Stimulated activated naive CD8-positive, alpha-beta T cell treated with anti-CD3 and anti-CD28 coated beads, Interleukin-15, Interleukin-2, amounts not matched to agents 100 ng/mL and 50 ng/mL, for 24 hours (primary cell): ENCODE measurements around the gene TMEM218.
"Not testable (repeated sequence)": the region's sequence is repeated elsewhere in the genome, so short reads cannot be mapped to it uniquely, and the experiment has no call there.

Experiments
- H3K27ac Mint-ChIP-seq: one replicate; pipeline ENCODE4 v1.8.0; 2021; ENCODE audit warnings: mild to moderate bottlenecking, mixed read lengths
- H3K27me3 Mint-ChIP-seq: one replicate; pipeline ENCODE4 v1.8.0; 2021; ENCODE audit warnings: mixed read lengths
- H3K36me3 Mint-ChIP-seq: one replicate; pipeline ENCODE4 v1.8.0; 2021; ENCODE audit warnings: low read depth, mixed read lengths
- H3K4me1 Mint-ChIP-seq: one replicate; pipeline ENCODE4 v1.8.0; 2021; ENCODE audit warnings: low read depth, mixed read lengths
- H3K4me3 Mint-ChIP-seq: one replicate; pipeline ENCODE4 v1.8.0; 2021; ENCODE audit warnings: mild to moderate bottlenecking, mixed read lengths
- H3K9me3 Mint-ChIP-seq: one replicate; pipeline ENCODE4 v1.8.0; 2021; ENCODE audit warnings: mixed read lengths

Gene TMEM218

GRCh38 chr11:125111001-125111342, 454 bp downstream of the TMEM218 start:
- Mint-ChIP-seq H3K27me3 (no peaks in the 10 kb centered on the region), H3K9me3 (no peaks in the 10 kb centered on the region), H3K4me1 (peaks cover 18% of the 10 kb centered on the region), H3K36me3 (peaks cover 6% of the 10 kb centered on the region), H3K27ac (peak overlapping the region; percentile 87), H3K4me3 (peak overlapping the region; percentile 86)

- Mint-ChIP-seq H3K4me1 (peaks cover 19% of the 10 kb centered on the region), H3K4me3 (peak overlapping the region; percentile 86), H3K36me3 (peaks cover 6% of the 10 kb centered on the region), H3K27ac (peak overlapping the region; percentile 87), H3K27me3 (no peaks in the 10 kb centered on the region), H3K9me3 (no peaks in the 10 kb centered on the region)
Measured at GRCh38 chr11:125110506-125110905, 920 bp downstream of the TMEM218 start.

- Mint-ChIP-seq H3K4me1 (peaks cover 24% of the 10 kb centered on the region), H3K27me3 (no peaks in the 10 kb centered on the region), H3K27ac (no peak overlapping the region), H3K4me3 (no peak overlapping the region), H3K9me3 (no peaks in the 10 kb centered on the region), H3K36me3 (peaks cover 12% of the 10 kb centered on the region)
Measured at GRCh38 chr11:125108469-125108868, 3.0 kb downstream of the TMEM218 start.

GRCh38 chr11:125105926-125106325, 5.5 kb downstream of the TMEM218 start:
- H3K4me3 Mint-ChIP-seq: no peak overlapping the region
- no peaks in the 10 kb centered on the region for H3K9me3 Mint-ChIP-seq
- no peaks in the 10 kb centered on the region for H3K27me3 Mint-ChIP-seq

GRCh38 chr11:125102510-125102909, 8.9 kb downstream of the TMEM218 start:
- Mint-ChIP-seq H3K36me3 (peaks cover 55% of the 10 kb centered on the region), H3K9me3 (no peaks in the 10 kb centered on the region), H3K27ac (no peak overlapping the region), H3K4me1 (peaks cover 5% of the 10 kb centered on the region), H3K4me3 (no peak overlapping the region), H3K27me3 (no peaks in the 10 kb centered on the region)

More at GRCh38 chr11:125105926-125106325, 5.5 kb downstream of the TMEM218 start:
- peaks cover 14% of the 10 kb centered on the region for H3K4me1 Mint-ChIP-seq
- peaks cover 26% of the 10 kb centered on the region for H3K36me3 Mint-ChIP-seq
- H3K27ac Mint-ChIP-seq: no peak overlapping the region

- Mint-ChIP-seq H3K9me3 (no peaks in the 10 kb centered on the region), H3K27ac (no peak overlapping the region), H3K4me3 (no peak overlapping the region), H3K27me3 (no peaks in the 10 kb centered on the region), H3K36me3 (peaks cover 56% of the 10 kb centered on the region), H3K4me1 (peaks cover 5% of the 10 kb centered on the region)
Measured at GRCh38 chr11:125102025-125102424, 9.4 kb downstream of the TMEM218 start.

GRCh38 chr11:125101596-125101995, 9.8 kb downstream of the TMEM218 start:
- Mint-ChIP-seq H3K27ac (no peak overlapping the region), H3K4me1 (peaks cover 5% of the 10 kb centered on the region), H3K27me3 (no peaks in the 10 kb centered on the region), H3K36me3 (peaks cover 57% of the 10 kb centered on the region), H3K4me3 (no peak overlapping the region), H3K9me3 (no peaks in the 10 kb centered on the region)

GRCh38 chr11:125100136-125100535, 11.3 kb downstream of the TMEM218 start:
- H3K4me3 Mint-ChIP-seq: no peak overlapping the region
- H3K9me3 Mint-ChIP-seq: no peaks in the 10 kb centered on the region
- peaks cover under 1% of the 10 kb centered on the region for H3K4me1 Mint-ChIP-seq
- H3K36me3 Mint-ChIP-seq: peaks cover 58% of the 10 kb centered on the region
- H3K27me3 Mint-ChIP-seq: no peaks in the 10 kb centered on the region
- no peak overlapping the region for H3K27ac Mint-ChIP-seq

GRCh38 chr11:125094731-125095130, 16.7 kb downstream of the TMEM218 start:
- H3K27me3 Mint-ChIP-seq: no peaks in the 10 kb centered on the region
- no peaks in the 10 kb centered on the region for H3K4me1 Mint-ChIP-seq
- H3K36me3 Mint-ChIP-seq: peaks cover 28% of the 10 kb centered on the region
- H3K27ac Mint-ChIP-seq: no peak overlapping the region
- no peak overlapping the region for H3K4me3 Mint-ChIP-seq
- no peaks in the 10 kb centered on the region for H3K9me3 Mint-ChIP-seq

- H3K4me3 Mint-ChIP-seq: no peak overlapping the region
- H3K27me3 Mint-ChIP-seq: no peaks in the 10 kb centered on the region
- peaks cover 19% of the 10 kb centered on the region for H3K36me3 Mint-ChIP-seq
- no peaks in the 10 kb centered on the region for H3K4me1 Mint-ChIP-seq
- H3K9me3 Mint-ChIP-seq: no peaks in the 10 kb centered on the region
- H3K27ac Mint-ChIP-seq: no peak overlapping the region
Measured at GRCh38 chr11:125093502-125093901, 17.9 kb downstream of the TMEM218 start.

GRCh38 chr11:125092669-125093068, 18.8 kb downstream of the TMEM218 start:
- Mint-ChIP-seq H3K4me3 (no peak overlapping the region), H3K27ac (no peak overlapping the region), H3K9me3 (no peaks in the 10 kb centered on the region), H3K36me3 (peaks cover 10% of the 10 kb centered on the region), H3K27me3 (no peaks in the 10 kb centered on the region), H3K4me1 (no peaks in the 10 kb centered on the region)

- peaks cover 5% of the 10 kb centered on the region for H3K36me3 Mint-ChIP-seq
- no peak overlapping the region for H3K4me3 Mint-ChIP-seq
- H3K27ac Mint-ChIP-seq: no peak overlapping the region
- no peaks in the 10 kb centered on the region for H3K9me3 Mint-ChIP-seq
- H3K27me3 Mint-ChIP-seq: no peaks in the 10 kb centered on the region
- no peaks in the 10 kb centered on the region for H3K4me1 Mint-ChIP-seq
Measured at GRCh38 chr11:125091877-125092664, 19.4 kb downstream of the TMEM218 start.

- Mint-ChIP-seq H3K9me3 (no peaks in the 10 kb centered on the region), H3K27ac (no peak overlapping the region), H3K36me3 (no peaks in the 10 kb centered on the region), H3K4me1 (no peaks in the 10 kb centered on the region), H3K27me3 (no peaks in the 10 kb centered on the region), H3K4me3 (no peak overlapping the region)
Measured at GRCh38 chr11:125091247-125091876, 20.1 kb downstream of the TMEM218 start.

GRCh38 chr11:125090816-125091215, 20.6 kb downstream of the TMEM218 start:
- no peaks in the 10 kb centered on the region for H3K4me1 Mint-ChIP-seq
- no peaks in the 10 kb centered on the region for H3K27me3 Mint-ChIP-seq
- H3K27ac Mint-ChIP-seq: no peak overlapping the region
- no peak overlapping the region for H3K4me3 Mint-ChIP-seq
- H3K9me3 Mint-ChIP-seq: no peaks in the 10 kb centered on the region
- no peaks in the 10 kb centered on the region for H3K36me3 Mint-ChIP-seq

- H3K36me3 Mint-ChIP-seq, H3K27me3 Mint-ChIP-seq, H3K27ac Mint-ChIP-seq, H3K9me3 Mint-ChIP-seq, H3K4me3 Mint-ChIP-seq, H3K4me1 Mint-ChIP-seq: not testable (repeated sequence)
Measured at GRCh38 chr11:125090151-125090550, 21.3 kb downstream of the TMEM218 start.

GRCh38 chr11:125089481-125089880, 21.9 kb downstream of the TMEM218 start:
- not testable (repeated sequence) for H3K4me1 Mint-ChIP-seq, H3K9me3 Mint-ChIP-seq, H3K36me3 Mint-ChIP-seq, H3K4me3 Mint-ChIP-seq, H3K27ac Mint-ChIP-seq, H3K27me3 Mint-ChIP-seq
